HEK293T (cell line): Measurements from ENCODE around the gene GPX4.

ENCODE experiments used
- CTCF ChIA-PET: fragments of 350-600 bp; formaldehyde crosslinking; extraction: SDS; loops from one replicate; lab custom pipeline; 2021; ENCODE audit warnings: antibody characterized with exemption, inconsistent platforms; lab: Yijun Ruan, JAX
- POLR2A ChIA-PET: fragments of 350-600 bp; formaldehyde crosslinking; extraction: SDS; loops from one replicate; lab custom pipeline; 2020; ENCODE audit warnings: antibody characterized with exemption, inconsistent platforms; lab: Yijun Ruan, JAX
- DNase-seq: peaks from one replicate; pipeline ENCODE4 v3.0.0; 2012; ENCODE audit warnings: mixed read lengths; ENCODE audit errors: extremely low spot score
- ARNT ChIP-seq: fragments of 450-650 bp; IDR thresholded peaks from 2 replicates; pipeline ENCODE4 v1.6.1; 2017; ENCODE audit warnings: mild to moderate bottlenecking
- BHLHE40 ChIP-seq: fragments of 450-650 bp; IDR thresholded peaks from 2 replicates; pipeline ENCODE4 v1.6.1; 2016; ENCODE audit warnings: mild to moderate bottlenecking, moderate library complexity, borderline replicate concordance
- CTBP1 ChIP-seq: fragments of 450-650 bp; IDR thresholded peaks from 2 replicates; pipeline ENCODE4 v1.6.1; 2016; ENCODE audit warnings: borderline replicate concordance
- ELF4 ChIP-seq: fragments of 450-650 bp; IDR thresholded peaks from 2 replicates; pipeline ENCODE4 v1.6.1; 2017; ENCODE audit warnings: antibody characterized with exemption
- FOXA1 ChIP-seq: fragments of 450-650 bp; IDR thresholded peaks from 2 replicates; pipeline ENCODE4 v1.6.1; 2016; ENCODE audit warnings: mild to moderate bottlenecking
- FOXK2 ChIP-seq: fragments of 450-650 bp; IDR thresholded peaks from 2 replicates; pipeline ENCODE4 v1.6.1; 2016; ENCODE audit warnings: mild to moderate bottlenecking
- FOXM1 ChIP-seq: fragments of 450-650 bp; IDR thresholded peaks from 2 replicates; pipeline ENCODE4 v1.6.1; 2017; ENCODE audit warnings: mild to moderate bottlenecking, borderline replicate concordance
- HDGF ChIP-seq: fragments of 450-650 bp; IDR thresholded peaks from 2 replicates; pipeline ENCODE4 v1.6.1; 2017; ENCODE audit warnings: antibody characterized with exemption, borderline replicate concordance
- L3MBTL2 ChIP-seq: fragments of 450-650 bp; conservative IDR thresholded peaks from 2 replicates; pipeline ENCODE4 v1.6.1; 2016; ENCODE audit warnings: mild to moderate bottlenecking
- LEF1 ChIP-seq: fragments of 450-650 bp; IDR thresholded peaks from 2 replicates; pipeline ENCODE4 v1.6.1; 2017; ENCODE audit warnings: mild to moderate bottlenecking, borderline replicate concordance
- NFRKB ChIP-seq: fragments of 450-650 bp; IDR thresholded peaks from 2 replicates; pipeline ENCODE4 v1.6.1; 2016; ENCODE audit warnings: mild to moderate bottlenecking, moderate library complexity
- SP1 ChIP-seq: fragments of 450-650 bp; IDR thresholded peaks from 2 replicates; pipeline ENCODE4 v1.6.1; 2017
- SUZ12 ChIP-seq: fragments of 450-650 bp; IDR thresholded peaks from 2 replicates; pipeline ENCODE4 v1.6.1; 2016; ENCODE audit warnings: mild to moderate bottlenecking
- TARDBP ChIP-seq: fragments of 450-650 bp; IDR thresholded peaks from 2 replicates; pipeline ENCODE4 v1.6.1; 2016
- ZNF384 ChIP-seq: fragments of 450-650 bp; IDR thresholded peaks from 2 replicates; pipeline ENCODE4 v1.6.1; 2016
- TF ChIP-seq, protein P1 (sequence below): fragments of 450-650 bp; IDR thresholded peaks from 2 replicates; pipeline ENCODE4 v1.6.1; 2016

Gene GPX4

DNA sequence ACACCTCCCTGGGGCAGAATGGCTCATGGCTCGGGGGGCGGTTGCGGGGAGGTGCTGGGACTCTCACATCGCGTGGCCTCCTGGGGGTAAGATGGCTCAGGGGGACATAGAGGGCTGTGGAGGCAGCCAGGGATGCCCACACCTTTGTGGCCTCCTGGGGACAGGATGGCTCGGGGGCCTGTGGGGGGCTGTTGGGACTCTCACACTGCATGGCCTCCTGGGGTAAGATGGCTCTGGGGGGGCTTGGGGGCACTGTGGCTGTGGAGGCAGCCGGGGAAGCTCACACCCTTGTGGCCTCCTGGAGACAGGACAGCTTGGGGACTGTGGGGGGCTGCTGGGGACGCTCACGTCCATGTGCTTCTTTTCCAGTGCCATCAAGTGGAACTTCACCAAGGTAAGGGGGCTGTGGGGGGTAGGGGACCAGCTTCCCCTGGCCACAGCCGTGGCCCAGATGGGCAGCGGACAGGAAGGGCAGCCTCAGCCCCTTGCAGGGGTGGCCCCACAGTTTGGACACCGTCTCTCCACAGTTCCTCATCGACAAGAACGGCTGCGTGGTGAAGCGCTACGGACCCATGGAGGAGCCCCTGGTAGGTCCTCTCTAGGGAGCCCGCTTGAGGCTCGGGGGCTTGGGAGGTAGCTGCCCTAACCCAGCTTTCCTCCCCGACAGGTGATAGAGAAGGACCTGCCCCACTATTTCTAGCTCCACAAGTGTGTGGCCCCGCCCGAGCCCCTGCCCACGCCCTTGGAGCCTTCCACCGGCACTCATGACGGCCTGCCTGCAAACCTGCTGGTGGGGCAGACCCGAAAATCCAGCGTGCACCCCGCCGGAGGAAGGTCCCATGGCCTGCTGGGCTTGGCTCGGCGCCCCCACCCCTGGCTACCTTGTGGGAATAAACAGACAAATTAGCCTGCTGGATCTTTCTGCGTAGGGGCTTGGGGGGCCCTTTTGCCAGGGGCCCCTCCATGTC lies 2.4 kb downstream of the GPX4 start:
- no peak for DNase-seq
- CTCF ChIA-PET = no interaction called here
- no peak for TF ChIP-seq BHLHE40
- TF ChIP-seq FOXM1 = no peak
- TF ChIP-seq ELF4 = no peak
- TF ChIP-seq ARNT = no peak
- no peak for TF ChIP-seq L3MBTL2
- no peak for TF ChIP-seq HDGF
- no peak for TF ChIP-seq CTBP1
- TF ChIP-seq, protein P1, sequence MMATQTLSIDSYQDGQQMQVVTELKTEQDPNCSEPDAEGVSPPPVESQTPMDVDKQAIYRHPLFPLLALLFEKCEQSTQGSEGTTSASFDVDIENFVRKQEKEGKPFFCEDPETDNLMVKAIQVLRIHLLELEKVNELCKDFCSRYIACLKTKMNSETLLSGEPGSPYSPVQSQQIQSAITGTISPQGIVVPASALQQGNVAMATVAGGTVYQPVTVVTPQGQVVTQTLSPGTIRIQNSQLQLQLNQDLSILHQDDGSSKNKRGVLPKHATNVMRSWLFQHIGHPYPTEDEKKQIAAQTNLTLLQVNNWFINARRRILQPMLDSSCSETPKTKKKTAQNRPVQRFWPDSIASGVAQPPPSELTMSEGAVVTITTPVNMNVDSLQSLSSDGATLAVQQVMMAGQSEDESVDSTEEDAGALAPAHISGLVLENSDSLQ = no peak
- POLR2A ChIA-PET = no interaction called here

DNA sequence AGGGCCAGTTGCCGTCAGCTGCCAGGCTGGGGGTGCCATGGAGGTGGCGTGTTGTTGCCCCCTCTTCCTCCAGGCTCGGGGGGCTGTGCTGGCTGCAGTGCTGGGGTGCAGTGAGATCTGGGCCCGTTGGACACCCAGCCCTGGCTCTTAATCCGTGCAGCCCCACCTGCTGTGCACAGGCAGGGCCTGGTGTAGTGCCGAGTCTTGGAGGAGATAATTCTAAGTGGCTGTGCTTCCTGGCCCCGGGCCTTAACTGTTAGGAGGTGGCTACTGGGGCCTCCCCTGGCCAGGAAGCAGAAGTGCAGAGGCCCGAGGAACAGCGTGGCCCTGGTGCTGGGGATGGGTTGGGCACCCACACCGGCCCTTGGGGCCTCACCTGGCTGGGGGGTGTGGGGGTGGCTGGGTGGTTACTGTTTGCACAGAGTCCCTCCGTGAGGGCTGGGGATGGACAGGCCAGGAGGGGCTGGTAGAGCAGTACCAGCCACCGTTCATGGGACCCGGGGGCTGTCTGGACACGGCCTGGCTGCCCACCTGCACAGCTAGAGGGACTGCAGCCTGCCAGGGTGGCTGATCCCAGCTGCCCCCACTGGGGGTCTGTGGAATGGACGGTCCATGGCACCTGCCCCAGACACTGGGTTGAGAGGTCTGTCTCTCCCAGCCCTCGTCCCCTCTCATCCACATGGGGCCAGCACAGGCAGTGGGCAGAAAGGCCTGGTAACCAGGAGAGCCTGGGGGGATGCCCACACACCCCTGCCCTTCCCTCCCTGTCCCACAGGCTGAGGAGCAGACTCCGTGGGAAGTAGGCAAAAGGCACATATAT lies 3.3 kb downstream of the GPX4 start:
- CTCF ChIA-PET = no interaction called here
- DNase-seq = no peak
- POLR2A ChIA-PET = no interaction called here

DNA sequence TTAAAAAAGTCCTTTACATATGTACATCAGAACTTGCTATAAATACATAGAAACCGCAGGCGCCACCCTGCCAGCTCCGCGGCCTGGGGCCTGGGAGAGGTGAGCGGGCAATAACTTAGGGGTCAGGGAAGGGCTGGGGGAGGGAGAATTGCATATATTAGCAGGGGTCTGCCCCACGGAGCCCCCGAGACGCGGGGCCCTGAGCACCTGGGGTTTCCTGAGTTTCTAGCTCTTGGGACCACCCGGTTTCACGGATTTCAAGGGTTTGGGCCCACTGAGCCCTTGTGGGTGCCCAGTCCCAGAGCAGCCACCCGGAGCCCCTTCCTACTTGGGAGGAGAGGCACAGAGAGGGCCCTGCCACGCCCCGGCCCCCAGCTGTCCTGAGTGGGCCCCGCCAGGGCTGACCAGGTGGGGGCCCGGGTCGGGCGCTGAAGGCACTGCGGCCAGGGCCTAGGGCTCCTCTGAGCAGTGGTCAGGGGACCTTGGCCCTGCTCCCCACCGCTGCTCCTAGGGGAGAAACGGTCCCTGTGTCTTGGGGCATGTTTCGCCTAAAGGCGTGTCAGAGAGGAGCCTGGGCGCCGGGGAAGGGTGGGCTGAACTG lies 4.0 kb downstream of the GPX4 start:
- POLR2A ChIA-PET = no interaction called here
- DNase-seq = no peak
- CTCF ChIA-PET = no interaction called here
- TF ChIP-seq SP1 (no peak), TARDBP (no peak), CTBP1 (no peak), FOXK2 (no peak), NFRKB (no peak), FOXA1 (no peak), ZNF384 (no peak), SUZ12 (no peak), BHLHE40 (no peak), ARNT (no peak), L3MBTL2 (no peak), HDGF (no peak), ELF4 (no peak), LEF1 (no peak), FOXM1 (no peak)
- TF ChIP-seq, protein P1 = no peak

More for the DNA sequence above, 3.3 kb downstream of the GPX4 start:
- no peak for TF ChIP-seq SP1
- TF ChIP-seq ARNT = no peak
- TF ChIP-seq ZNF384 = no peak
- TF ChIP-seq FOXK2 = no peak
- no peak for TF ChIP-seq NFRKB
- no peak for TF ChIP-seq CTBP1
- no peak for TF ChIP-seq BHLHE40
- TF ChIP-seq TARDBP = no peak
- TF ChIP-seq, protein P1 = no peak
- no peak for TF ChIP-seq FOXM1
- TF ChIP-seq SUZ12 = no peak
- no peak for TF ChIP-seq L3MBTL2
- no peak for TF ChIP-seq LEF1

DNA sequence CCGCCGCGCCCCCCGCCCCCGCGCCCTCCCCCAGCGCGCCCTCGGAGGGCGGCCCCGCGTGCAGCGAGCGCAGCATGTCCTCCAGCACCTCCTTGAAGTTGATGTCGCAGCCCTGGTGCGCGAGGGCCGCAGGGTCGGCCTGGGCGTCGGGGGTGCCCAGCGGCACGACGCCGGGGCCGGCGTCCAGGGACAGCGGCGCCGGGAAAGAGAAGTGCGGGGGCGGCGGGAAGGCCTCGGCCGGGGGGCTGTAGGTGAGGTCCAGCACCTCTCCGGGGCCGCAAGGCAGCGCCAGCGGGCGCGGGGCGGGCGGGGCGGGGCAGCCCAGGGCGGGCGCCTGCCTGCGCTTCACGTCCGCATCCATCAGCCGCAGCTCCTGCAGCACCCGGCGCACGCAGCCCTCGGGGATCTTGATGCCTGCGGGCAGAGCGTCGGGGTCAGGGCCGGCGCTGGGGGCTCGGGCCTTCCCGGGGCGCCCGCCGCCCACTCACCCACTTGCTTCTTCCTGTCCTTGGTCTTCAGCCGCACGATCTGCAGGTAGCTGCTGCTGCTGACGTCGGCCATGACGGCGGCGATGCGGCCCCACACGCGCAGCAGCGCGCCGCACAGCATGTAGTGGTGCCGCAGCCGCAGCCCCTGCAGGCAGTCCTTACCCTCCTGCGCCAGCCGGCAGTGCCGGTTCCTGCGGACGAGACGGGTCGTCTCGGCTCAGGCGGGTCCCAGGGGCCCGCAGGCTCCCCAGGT lies 4.7 kb downstream of the GPX4 start:
- POLR2A ChIA-PET = no interaction called here
- no peak for DNase-seq
- TF ChIP-seq FOXM1 (no peak), FOXA1 (no peak), ZNF384 (no peak), ARNT (no peak), BHLHE40 (no peak), SP1 (no peak), L3MBTL2 (no peak), SUZ12 (no peak), NFRKB (no peak), FOXK2 (no peak), TARDBP (no peak), HDGF (no peak), CTBP1 (no peak), LEF1 (no peak), ELF4 (no peak)
- TF ChIP-seq, protein P1 = no peak
- CTCF ChIA-PET = no interaction called here
